GM18505 (cell line): ENCODE results near the gene CDK15.
"Not testable (repeated sequence)": the region's sequence is repeated elsewhere in the genome, so short reads cannot be mapped to it uniquely, and the experiment has no call there.

Source experiments
- ATAC-seq: cut with Tn5 transposase; IDR thresholded peaks from one replicate; pipeline ENCODE4 v1.9.1; 2021; ENCODE audit not compliant: unreplicated experiment
- POLR2A ChIP-seq: IDR thresholded peaks from 4 replicates; pipeline ENCODE4 v1.6.1; 2011; ENCODE audit warnings: borderline replicate concordance; ENCODE audit not compliant: insufficient read depth, insufficient read length; ENCODE audit errors: extremely low read depth

Gene CDK15

DNA sequence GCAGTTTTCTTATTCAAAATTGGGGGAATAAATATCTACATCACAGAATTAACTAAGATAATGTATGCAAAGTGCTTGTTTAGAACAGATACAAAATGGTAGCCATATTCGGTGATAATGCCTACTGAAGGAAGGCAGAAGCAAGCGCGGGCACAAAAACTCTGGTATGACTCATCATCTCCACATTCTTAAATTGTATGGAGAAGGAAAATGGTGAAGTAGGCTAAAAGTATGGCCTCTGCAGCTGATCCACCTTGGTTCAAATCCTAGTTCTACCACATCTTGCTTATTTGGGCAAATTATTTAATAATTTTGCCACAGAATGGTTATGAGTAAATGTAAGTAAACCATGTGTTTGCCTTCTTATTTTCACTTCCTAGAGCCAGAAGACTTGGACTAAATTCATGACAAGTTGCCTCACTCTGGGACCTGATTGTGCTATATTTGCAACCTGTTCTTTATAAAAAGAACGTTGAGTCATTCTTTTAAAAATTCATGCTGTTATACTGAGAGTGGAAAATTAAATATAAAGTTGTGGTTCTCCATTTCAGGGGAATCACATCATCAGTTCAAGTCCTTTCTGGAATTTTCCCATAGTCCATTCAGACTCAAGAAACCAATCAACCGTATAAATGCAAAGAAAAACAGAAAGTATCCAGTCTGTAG is 9.0 kb upstream of the CDK15 start:
- no peak for TF ChIP-seq POLR2A
- ATAC-seq, result no peak

DNA sequence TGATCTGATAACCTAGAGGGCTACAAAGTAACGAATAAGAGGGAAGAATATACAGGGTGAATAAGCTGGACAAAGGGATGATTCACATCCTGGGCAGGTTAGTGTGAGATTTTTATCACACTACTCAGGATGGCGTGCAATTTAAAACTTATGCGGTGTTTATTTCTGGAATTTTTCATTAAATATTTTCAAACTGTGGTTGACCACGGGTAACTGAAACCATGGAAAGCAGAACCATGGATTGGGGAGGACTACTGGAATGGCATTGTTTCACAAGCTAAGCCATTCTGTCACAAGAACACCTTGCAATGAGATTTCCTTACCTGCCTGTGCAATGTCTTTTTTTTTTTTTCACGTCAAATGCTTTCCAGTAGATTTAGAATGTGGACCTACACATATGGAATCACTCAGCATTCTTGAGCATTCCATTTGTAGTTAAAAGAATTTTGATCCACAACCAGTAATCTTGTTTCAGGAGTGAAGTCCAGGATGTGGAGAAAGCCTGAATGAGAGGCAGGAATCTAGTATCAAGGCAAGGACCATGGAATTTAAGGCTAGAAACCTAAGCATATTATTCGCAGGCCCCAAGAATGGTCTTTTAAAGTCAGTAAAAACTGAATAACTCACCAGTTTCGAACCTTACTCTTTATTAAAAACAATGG is 8.0 kb upstream of the CDK15 start:
- no peak for TF ChIP-seq POLR2A
- ATAC-seq, result no peak

DNA sequence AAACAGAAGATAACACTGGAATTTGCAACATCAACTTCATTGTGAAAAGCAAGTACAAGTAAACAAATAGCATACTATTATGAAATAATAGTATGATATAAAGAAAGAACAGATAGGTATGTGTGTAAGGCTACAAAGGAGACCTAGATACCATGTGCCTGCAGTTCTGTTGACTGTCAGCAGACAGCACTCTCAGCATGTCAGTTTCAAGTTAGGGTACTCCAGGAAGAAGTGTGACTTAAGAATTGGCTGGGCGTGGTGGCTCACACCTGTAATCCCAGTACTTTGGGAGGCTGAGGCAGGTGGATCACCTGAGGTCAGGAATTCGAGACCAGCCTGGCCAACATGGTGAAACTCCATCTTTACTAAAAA is 7.4 kb upstream of the CDK15 start:
- not testable (repeated sequence) for ATAC-seq

DNA sequence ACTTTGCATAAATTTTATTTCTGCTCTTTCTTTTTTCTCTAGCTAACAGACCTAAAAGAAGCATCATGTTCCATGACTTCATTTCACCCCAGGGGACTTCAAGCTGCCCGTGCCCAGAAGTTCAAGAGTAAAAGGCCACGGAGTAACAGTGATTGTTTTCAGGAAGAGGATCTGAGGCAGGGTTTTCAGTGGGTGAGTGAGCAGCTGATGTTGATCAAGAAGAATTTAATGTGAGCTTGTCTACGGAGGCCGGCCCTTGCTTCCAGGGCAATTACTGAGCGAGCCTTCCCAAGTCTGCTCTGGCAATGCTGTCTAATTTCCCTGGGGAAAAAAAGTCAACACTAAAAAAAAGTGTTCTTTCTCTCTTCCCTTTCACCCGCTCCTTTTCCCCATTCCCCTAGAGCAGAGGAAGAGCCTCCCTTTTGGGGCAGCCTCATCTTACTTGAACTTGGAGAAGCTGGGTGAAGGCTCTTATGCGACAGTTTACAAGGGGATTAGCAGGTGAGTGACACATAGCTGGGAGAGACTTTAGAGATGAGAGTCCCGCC is 1.2 kb downstream of the CDK15 start:
- no peak for ATAC-seq
- no peak for TF ChIP-seq POLR2A

DNA sequence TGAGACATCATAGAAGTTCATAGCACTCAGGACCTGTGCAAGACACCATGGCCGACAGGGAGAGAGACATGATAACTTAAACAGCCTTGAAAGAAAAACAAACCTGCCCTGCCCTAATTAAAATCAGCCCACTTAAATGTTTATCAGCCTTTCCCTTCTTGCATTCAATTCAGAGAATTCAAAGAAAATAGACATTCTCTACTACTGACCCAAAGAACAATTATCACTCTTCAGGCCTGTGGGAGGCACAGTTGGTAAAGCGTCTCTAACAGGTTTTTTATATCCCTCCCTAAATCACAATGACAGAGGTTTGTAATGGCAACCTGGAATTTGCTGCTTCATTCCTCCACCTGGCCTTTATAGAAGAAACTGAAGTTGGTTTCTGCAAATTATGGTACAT is 1.7 kb downstream of the CDK15 start:
- no peak for TF ChIP-seq POLR2A
- ATAC-seq, result no peak

DNA sequence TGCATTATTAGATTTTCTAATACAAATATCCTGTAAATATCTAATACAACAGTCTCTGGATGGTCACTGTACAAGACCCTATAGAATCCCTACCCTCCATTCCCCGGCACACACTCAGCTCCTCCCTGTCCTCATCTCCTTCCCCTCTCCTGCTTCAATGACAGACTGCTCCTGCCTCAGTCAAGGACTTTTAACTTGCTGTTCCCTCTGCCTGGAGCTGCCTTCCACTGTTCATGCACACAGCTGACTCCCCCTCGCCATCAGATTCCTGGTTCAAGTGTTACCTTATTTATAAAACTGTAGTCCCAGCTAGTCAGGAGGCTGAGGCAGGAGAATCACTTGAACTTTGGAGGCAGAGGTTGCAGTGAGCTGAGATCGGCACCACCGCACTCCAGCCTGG is 3.3 kb downstream of the CDK15 start:
- no peak for TF ChIP-seq POLR2A
- no peak for ATAC-seq

DNA sequence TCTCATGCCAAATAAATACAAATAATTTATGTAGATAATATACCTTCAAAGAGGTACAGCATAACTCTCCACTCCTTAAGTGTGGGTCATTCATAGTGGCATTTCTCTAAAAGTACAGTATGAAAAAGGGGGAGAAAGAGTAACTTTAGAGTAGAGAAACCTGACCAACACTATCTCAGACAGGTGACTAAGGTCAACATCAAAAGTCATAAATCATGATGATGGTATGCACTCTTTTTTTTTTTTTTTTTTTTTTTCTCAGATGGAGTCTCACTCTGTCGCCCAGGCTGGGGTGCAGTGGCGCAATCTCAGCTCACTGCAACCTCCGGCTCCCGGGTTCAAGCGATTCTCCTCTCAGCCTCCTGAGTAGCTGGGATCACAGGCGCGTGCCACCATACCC is 4.3 kb downstream of the CDK15 start:
- ATAC-seq, result not testable (repeated sequence)

DNA sequence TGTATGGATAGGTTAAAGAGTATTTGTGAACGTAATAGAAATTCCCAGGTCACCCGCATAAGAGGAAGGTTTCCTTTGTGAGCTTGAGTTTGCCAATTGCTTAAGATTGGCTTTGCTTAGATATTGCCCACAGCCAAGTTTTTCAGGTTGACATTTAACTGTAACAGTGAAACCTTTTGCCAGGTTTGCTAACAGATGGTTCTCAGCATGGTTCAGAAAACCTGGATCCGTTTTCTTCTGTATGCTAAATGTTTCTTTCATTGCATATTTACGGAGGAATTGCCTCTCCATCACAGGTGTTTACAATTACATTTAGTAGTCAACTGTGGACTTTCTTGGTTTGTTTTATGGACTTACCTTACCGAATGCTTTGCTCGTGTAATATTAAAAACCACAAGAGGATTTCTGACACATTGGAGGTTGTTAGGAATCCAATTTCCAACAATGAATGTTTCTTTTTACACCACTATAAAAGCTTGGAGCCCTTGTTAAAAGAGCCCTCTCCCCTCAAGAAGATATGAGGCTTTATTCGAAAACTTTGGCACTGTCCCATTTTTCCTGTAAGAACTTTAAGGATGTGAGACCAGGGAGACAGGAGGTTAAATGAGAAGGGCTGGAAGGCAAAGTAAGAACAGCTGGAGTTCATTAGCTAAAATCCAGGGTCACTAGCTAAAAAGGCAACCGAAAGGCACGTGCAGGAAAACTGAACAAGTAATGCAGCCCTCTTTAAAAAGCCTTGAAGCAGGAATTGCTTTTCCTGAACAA is 7.8 kb downstream of the CDK15 start:
- no peak for ATAC-seq
- no peak for TF ChIP-seq POLR2A

DNA sequence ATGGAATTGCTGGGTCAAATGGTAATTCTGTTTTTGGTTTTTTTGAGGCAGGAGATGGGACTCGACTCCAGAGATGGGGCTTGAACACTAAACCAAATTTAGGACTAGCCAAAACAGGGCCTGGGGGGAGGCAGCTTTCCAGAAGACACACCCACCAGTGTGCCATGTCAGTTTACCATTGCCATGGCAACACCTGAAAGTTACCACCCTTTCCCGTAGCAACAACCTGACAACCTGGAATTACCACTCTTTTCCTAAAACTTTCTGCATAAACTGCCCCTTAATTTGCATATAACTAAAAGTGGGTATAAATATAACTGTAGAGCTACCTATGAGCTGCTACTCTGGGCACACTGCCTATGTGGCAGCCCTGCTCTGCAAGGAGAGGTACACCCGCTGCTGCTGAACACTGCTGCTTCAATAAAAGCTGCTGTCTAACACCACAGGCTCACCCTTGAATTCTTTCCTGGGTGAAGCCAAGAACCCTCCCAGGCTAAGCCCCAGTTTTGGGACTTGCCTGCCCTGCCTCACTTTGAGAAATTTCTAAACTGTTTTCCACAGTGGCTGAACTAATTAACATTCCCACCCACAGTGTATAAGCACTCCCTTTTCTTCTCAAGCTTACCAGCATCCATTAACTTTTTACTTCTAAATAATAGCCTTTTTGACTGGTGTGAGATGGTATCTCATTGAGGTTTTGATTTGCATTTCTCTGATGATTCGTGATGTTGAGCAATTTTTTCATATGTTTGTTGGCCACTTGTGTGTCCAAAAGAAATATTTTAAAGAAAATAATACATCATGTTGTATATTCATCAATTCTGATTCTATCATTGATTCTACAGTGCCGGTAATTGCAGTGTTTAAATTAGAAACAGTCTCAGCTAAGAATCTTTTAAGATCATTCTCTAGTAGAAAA is 10.6 kb downstream of the CDK15 start:
- no peak for ATAC-seq

DNA sequence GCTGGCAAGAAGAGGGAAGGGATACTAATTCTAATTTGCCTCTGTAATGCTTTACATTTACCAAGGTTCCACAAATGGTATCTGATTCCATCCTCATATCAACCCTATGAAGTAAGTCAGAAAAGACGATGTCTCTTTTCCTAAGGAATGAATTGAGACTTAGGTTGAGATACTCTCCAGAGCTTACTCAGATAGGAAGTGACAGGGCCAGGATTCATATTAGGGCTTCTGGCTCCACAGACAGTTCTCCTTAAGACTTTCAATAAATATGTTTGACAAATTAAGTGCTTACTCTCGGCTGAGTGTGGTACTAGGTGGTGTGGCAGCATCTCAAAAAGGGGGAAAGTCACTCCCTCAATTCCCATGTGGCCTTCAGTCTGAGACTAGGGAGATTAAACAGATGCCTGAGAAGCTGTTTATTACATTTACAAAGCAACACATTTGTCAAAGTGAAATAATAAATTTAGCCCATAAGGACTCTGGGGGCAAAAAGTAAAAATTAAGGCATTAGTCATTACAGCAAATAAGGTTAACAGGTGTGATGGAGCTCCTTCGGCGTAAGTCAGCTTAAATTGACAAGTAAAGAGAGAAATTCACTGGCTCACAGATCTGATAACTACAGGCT is 14.2 kb downstream of the CDK15 start:
- ATAC-seq, result no peak
- TF ChIP-seq POLR2A, result no peak

More for the DNA sequence above, 10.6 kb downstream of the CDK15 start:
- no peak for TF ChIP-seq POLR2A

DNA sequence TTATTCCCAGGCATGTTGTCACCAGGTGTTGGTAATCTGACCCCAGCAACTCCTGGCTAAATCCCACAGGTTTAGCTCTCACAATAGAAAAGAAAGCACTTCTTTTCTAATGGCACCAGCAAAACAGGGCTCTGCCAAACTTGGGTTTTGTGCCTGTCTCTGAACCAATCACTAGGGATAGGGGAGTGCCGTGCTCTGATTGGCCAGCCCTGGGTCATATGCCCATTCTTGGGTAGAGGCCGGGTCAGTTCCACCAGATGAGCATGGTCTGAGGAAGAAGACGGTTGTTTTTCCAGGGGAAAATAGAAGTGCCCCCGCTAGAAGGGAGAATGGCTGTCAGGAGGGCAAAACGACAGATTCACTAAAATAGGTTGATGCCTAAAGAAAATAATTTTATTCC is 14.7 kb downstream of the CDK15 start:
- TF ChIP-seq POLR2A, result no peak
- ATAC-seq, result no peak

DNA sequence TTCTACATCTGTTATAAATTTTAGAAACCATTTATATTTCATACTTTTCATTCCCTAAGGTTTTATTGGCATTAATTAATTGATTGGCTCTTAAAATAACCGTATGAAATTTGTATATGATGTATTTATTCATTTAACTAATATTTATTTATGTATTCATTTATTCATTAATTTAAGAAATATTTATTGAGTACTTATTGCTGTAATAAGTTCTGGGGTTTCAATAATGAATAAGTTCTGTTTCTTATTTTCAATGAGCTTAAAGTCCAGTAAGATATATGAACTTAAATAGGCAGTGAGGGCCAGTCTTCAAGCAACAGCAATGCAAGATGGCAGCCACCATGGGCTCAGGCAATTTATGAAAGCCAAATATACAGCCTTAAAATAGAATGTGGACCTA is 17.9 kb downstream of the CDK15 start:
- no peak for TF ChIP-seq POLR2A

DNA sequence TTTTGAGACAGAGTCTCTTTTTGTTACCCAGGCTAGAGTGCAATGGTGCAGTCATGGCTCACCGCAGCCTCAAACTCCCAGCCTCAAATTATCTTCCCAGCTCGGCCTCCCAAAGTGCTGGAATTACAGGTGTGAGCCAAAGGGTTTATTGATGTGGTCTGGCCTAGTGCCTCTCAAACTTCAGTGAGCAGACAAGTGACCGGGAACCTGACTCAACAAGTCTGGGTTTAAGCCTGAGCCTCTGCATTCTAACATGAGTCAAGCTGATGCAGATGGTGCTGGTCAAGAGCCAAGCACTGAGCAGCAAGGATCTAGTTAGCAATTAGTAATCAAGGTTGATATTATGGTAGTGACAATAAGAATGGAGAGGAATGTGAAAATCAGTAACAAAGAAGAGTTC is 21.3 kb downstream of the CDK15 start:
- ATAC-seq, result no peak
- TF ChIP-seq POLR2A, result no peak

More for the DNA sequence above, 17.9 kb downstream of the CDK15 start:
- ATAC-seq, result no peak
